KMS-11 (cell line): ENCODE measurements around the gene ANKRD55.

Source experiments
- H2AFZ ChIP-seq: fragments of 200-600 bp; sonication (generic); 2 replicates; pipeline ENCODE4 v1.6.1; 2016; ENCODE audit warnings: antibody characterized with exemption, mixed run types, low read depth
- H3K27ac ChIP-seq: fragments of 200-600 bp; sonication (generic); 2 replicates; pipeline ENCODE4 v1.6.1; 2016; ENCODE audit warnings: mild to moderate bottlenecking, mixed run types
- H3K27me3 ChIP-seq: fragments of 200-600 bp; sonication (generic); 2 replicates; pipeline ENCODE4 v1.6.1; 2017; ENCODE audit warnings: mild to moderate bottlenecking, low read depth, mixed run types, moderate library complexity; ENCODE audit not compliant: insufficient read depth
- H3K36me3 ChIP-seq: fragments of 200-600 bp; sonication (generic); 2 replicates; pipeline ENCODE4 v1.6.1; 2017; ENCODE audit warnings: mild to moderate bottlenecking, mixed run types; ENCODE audit not compliant: insufficient read depth
- H3K4me1 ChIP-seq: fragments of 200-600 bp; sonication (generic); 2 replicates; pipeline ENCODE4 v1.6.1; 2016; ENCODE audit warnings: mild to moderate bottlenecking, low read depth, mixed run types; ENCODE audit not compliant: poor library complexity, severe bottlenecking
- H3K4me2 ChIP-seq: fragments of 200-600 bp; sonication (generic); 2 replicates; pipeline ENCODE4 v1.7.0; 2016; ENCODE audit warnings: mild to moderate bottlenecking, mixed run types
- H3K4me3 ChIP-seq: fragments of 200-600 bp; sonication (generic); IDR thresholded peaks from 2 replicates; pipeline ENCODE4 v1.6.1; 2017; ENCODE audit warnings: low read depth, low read length, mixed read lengths; ENCODE audit not compliant: insufficient read depth
- H3K79me2 ChIP-seq: fragments of 200-600 bp; sonication (generic); 2 replicates; pipeline ENCODE4 v1.6.1; 2016; ENCODE audit warnings: low read depth, mixed run types; ENCODE audit not compliant: insufficient read depth
- H3K9ac ChIP-seq: fragments of 200-600 bp; sonication (generic); 2 replicates; pipeline ENCODE4 v1.6.1; 2016; ENCODE audit warnings: mild to moderate bottlenecking, mixed run types
- H4K20me1 ChIP-seq: fragments of 200-600 bp; sonication (generic); 2 replicates; pipeline ENCODE4 v1.6.1; 2016; ENCODE audit warnings: mild to moderate bottlenecking, mixed run types; ENCODE audit not compliant: insufficient read depth
- CTCF ChIP-seq: fragments of 200-600 bp; sonication (generic); conservative IDR thresholded peaks from 2 replicates; pipeline ENCODE4 v1.6.1; 2017; ENCODE audit warnings: low read depth, mild to moderate bottlenecking, antibody characterized with exemption, low read length, moderate library complexity, mixed read lengths

The ANKRD55 gene

GRCh38 chr5:56175021-56175420 lies 58.1 kb downstream of the ANKRD55 start:
- Histone ChIP-seq H3K36me3 (no peaks in the 10 kb centered on the region), H3K4me1 (peaks cover 69% of the 10 kb centered on the region), H3K79me2 (no peaks in the 10 kb centered on the region), H2AFZ (peak overlapping the region; percentile 12; the same call in 1 of the 2 replicates), H3K27me3 (no peaks in the 10 kb centered on the region), H3K4me3 (no peak overlapping the region), H4K20me1 (no peaks in the 10 kb centered on the region), H3K9ac (no peak overlapping the region), H3K27ac (no peak overlapping the region), H3K4me2 (peak overlapping the region; percentile 8; the same call in 1 of the 2 replicates)
- no peak for TF ChIP-seq CTCF

DNA sequence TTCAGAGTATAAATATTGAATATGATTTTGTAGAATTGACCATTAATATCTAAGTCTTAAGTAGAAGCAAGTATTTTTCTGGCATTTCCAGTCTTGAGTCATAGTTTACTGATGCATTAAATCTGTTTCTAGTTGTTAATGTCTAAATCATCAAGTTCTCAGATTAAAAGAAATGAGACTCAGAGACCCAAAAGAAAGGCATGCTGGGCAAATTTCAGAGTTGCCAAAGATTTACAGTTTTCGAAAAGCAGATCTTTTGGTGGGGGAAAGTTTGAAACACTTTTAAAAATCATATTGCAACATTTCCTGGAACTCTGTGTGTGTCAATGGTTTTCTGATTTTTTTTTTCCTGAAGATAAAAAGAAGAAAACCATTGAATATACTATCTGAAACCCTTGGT lies 60.9 kb downstream of the ANKRD55 start:
- Histone ChIP-seq H3K27me3 (no peaks in the 10 kb centered on the region), H4K20me1 (no peaks in the 10 kb centered on the region), H3K9ac (no peak overlapping the region), H3K4me3 (no peak overlapping the region), H3K36me3 (no peaks in the 10 kb centered on the region), H3K4me2 (no peak overlapping the region), H3K27ac (no peak overlapping the region), H3K79me2 (no peaks in the 10 kb centered on the region), H2AFZ (no peak overlapping the region), H3K4me1 (peaks cover 84% of the 10 kb centered on the region)
- TF ChIP-seq CTCF = no peak

- Histone ChIP-seq H3K27me3 (no peaks in the 10 kb centered on the region), H3K36me3 (no peaks in the 10 kb centered on the region), H3K4me2 (no peak overlapping the region; the same call in 1 of the 2 replicates), H2AFZ (no peak overlapping the region), H3K4me1 (peaks cover 84% of the 10 kb centered on the region), H3K4me3 (no peak overlapping the region), H3K27ac (peak overlapping the region; percentile 65; the same call in 1 of the 2 replicates), H3K9ac (no peak overlapping the region), H4K20me1 (no peaks in the 10 kb centered on the region), H3K79me2 (no peaks in the 10 kb centered on the region)
- no peak for TF ChIP-seq CTCF
These were observed 62.6 kb downstream of the ANKRD55 start for GRCh38 chr5:56170557-56170956.

DNA sequence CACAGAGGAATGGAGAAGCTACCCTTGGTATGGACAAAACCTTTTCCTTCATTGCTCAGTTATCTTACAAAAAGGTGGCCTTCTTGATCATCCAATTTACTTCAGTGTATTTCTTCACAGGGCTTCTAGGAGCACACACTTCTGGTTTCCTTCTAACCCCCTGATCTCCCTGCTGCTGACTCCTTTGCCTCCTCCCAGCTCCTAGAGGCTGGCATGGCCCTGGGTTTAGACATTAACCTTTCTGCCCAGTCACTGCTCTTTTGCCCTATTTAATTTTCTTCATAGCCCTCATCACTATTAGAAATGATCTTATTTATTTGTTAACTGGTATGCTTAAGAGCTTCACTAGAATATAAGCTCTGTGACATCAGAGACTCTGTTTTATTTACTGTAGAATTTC lies 63.2 kb downstream of the ANKRD55 start:
- Histone ChIP-seq H3K9ac (no peak overlapping the region), H3K36me3 (no peaks in the 10 kb centered on the region), H3K4me3 (no peak overlapping the region), H3K4me1 (peaks cover 84% of the 10 kb centered on the region), H4K20me1 (no peaks in the 10 kb centered on the region), H3K27me3 (no peaks in the 10 kb centered on the region), H3K79me2 (no peaks in the 10 kb centered on the region), H3K27ac (peak overlapping the region; percentile 65), H2AFZ (no peak overlapping the region), H3K4me2 (peak overlapping the region; percentile 73; the same call in 1 of the 2 replicates)
- no peak for TF ChIP-seq CTCF

- H3K9ac ChIP-seq = no peak overlapping the region
- H3K27me3 ChIP-seq = no peaks in the 10 kb centered on the region
- H4K20me1 ChIP-seq = no peaks in the 10 kb centered on the region
- peaks cover 87% of the 10 kb centered on the region for H3K4me1 ChIP-seq
- no peaks in the 10 kb centered on the region for H3K36me3 ChIP-seq
- peak overlapping the region; percentile 73 for H3K4me2 ChIP-seq
- no peak overlapping the region for H3K4me3 ChIP-seq
- no peak overlapping the region for H2AFZ ChIP-seq
- peak overlapping the region; percentile 65 for H3K27ac ChIP-seq
- no peak for TF ChIP-seq CTCF
- no peaks in the 10 kb centered on the region for H3K79me2 ChIP-seq
These were observed 63.8 kb downstream of the ANKRD55 start for GRCh38 chr5:56169281-56169680.
